Measurements from ENCODE around the gene ZNF775.

ZNF775 gene

GRCh38 chr7:150365194-150365593 is 13.9 kb upstream of the ZNF775 start:
- in situ Hi-C loops (cut with HindIII; ENCODE audit: low pct_unique_long_range_greater_than_20kb, low sequenced_read_pairs) = no loop called here
- no peak for DNase-seq (ENCODE audit: low read depth in 1 of 2, low spot score in 1 of 2)
- TF ChIP-seq JUND (IDR thresholded peaks at IDR 0.05; ENCODE audit: low read depth) = no peak

DNA sequence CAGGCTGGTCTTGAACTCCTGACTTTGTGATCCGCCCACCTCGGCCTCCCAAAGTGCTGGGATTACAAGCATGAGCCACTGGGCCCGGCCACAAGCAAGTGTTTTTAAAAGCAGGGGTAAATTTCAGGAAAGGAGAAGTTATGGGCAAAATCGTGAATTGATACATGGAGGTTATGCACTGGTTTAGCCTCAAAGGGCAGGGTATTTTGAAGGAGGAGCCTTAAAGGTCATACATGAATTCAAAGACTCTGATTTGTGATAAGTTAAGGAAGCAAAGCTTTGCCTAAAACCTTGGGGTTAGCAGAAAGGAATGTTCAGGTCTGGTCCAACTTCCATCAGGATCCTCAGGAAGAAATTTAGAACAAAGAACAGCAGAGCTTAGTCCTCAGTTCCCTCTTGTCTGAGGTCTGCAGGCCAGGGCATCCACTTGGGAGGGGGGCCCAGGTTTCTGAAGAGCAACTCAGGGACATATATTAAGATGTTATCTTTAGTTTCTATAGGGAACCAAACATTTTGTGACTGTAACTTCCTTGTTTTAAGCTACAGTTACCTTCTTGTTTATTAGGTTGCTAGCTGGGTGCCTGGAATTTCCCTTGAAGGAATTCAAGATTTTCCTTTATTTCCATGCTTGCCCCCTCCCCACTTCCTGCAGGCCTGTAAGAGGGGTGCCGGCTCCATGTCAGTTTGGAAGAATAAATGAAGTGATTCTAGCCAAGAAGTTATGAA is 13.3 kb upstream of the ZNF775 start:
- peak in 1 of 2 experiments; percentile 39 for DNase-seq (ENCODE audit: low read depth in 1 of 2, low spot score in 1 of 2)
- in situ Hi-C loops (cut with HindIII; ENCODE audit: low pct_unique_long_range_greater_than_20kb, low sequenced_read_pairs) = no loop called here
- TF ChIP-seq JUND (IDR thresholded peaks at IDR 0.05; ENCODE audit: low read depth) = no peak

GRCh38 chr7:150367677-150368095 is 11.4 kb upstream of the ZNF775 start:
- DNase-seq (ENCODE audit: low read depth in 1 of 2, low spot score in 1 of 2) = peak in 1 of 2 experiments; percentile 66
- no peak for TF ChIP-seq JUND (IDR thresholded peaks at IDR 0.05; ENCODE audit: low read depth)
- in situ Hi-C loops (cut with HindIII; ENCODE audit: low pct_unique_long_range_greater_than_20kb, low sequenced_read_pairs) = no loop called here

DNA sequence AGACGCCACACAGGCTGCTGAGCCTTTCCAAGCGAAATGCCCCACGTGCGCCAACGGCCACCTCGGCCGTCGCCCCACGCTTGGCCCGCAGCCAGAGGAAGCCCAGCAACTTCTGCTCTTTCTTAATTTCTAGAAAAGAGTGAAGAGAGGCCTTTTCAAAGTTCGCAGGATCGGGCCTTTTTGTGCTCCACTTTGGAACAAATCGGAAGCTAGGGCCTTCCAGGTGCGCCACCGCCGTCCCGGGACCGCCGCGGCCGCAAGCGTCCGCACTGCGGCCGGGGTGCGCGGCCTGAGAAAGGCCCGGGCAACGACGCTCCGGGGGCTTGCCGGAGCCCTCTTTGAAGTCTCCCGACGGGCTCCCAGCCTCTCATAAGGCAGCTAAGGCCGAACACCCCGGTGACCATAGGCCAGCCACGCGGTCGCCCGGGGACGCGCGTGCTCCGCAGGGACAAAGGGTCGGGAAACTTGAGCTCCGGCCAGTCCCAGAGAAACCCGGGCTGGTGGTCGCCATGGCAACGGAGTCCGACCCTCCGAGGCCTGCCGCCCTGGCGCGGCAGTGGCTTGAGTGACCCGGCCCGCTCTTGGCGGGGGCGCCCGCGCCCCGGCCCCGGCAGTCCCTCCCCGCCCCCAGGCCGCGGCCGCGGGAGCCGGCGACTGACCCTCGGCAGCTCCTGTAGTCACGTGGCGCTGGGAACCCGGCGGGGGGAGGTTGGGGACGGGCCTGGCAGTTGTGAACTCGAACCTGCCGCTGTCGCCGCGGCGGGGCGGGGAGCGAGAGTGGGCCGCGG is 10.8 kb upstream of the ZNF775 start, which contains the start of gene REPIN1:
TSS of gene REPIN1 (plus strand) at position 727 of the 788 bp plus-strand sequence. CDS start 890 bp downstream, outside the sequence.
- TF ChIP-seq JUND (IDR thresholded peaks at IDR 0.05; ENCODE audit: low read depth) = no peak
- in situ Hi-C loops (cut with HindIII; ENCODE audit: low pct_unique_long_range_greater_than_20kb, low sequenced_read_pairs) = no loop called here
- DNase-seq (ENCODE audit: low read depth in 1 of 2, low spot score in 1 of 2) = peak; percentile 55 to 90

- in situ Hi-C loops (cut with HindIII; ENCODE audit: low pct_unique_long_range_greater_than_20kb, low sequenced_read_pairs) = no loop called here
- peak; percentile 42 to 70 for DNase-seq (ENCODE audit: low read depth in 1 of 2, low spot score in 1 of 2)
- no peak for TF ChIP-seq JUND (IDR thresholded peaks at IDR 0.05; ENCODE audit: low read depth)
Measured at GRCh38 chr7:150368884-150369747, 10.0 kb upstream of the ZNF775 start.

DNA sequence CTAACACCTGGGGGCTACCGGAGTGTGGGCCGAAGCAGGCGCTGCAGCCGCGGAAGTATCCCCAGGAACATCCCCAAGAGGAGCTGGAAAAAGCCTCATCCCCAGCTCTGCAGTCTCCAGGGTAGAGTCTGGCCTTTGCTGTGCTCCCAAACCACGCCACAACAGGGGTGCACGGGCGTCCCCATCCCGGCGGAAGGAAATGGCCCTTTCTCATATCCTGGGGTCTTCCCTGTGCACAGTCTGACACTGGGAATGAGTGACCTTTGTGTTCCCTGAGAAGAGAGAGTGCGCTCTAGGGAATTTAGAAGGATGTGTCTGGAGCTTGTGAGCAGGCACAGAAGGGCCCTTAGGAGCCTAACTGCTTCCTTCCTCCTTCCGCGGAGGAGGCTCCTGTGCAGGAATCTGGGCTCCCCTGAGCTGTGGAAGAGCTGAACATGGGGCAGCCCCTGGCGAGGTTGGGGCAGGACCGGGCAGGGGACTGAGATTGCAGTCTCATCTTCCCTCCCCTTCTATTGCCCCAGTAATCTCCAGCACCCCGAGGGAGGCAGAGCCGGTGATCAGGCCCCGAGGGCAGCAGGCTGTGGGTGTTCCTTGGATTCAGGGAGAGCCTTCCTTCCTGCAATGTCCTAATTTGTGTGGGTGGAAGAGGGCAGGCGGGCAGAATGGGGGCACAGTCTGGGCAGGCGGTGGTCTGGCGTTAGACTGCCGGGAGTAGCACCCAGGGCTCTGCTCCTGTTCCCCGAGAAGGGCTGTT is 9.2 kb upstream of the ZNF775 start:
- TF ChIP-seq JUND (IDR thresholded peaks at IDR 0.05; ENCODE audit: low read depth) = no peak
- DNase-seq (ENCODE audit: low read depth in 1 of 2, low spot score in 1 of 2) = no peak
- in situ Hi-C loops (cut with HindIII; ENCODE audit: low pct_unique_long_range_greater_than_20kb, low sequenced_read_pairs) = no loop called here

- no peak for TF ChIP-seq JUND (IDR thresholded peaks at IDR 0.05; ENCODE audit: low read depth)
- DNase-seq (ENCODE audit: low read depth in 1 of 2, low spot score in 1 of 2) = no peak
- in situ Hi-C loops (cut with HindIII; ENCODE audit: low pct_unique_long_range_greater_than_20kb, low sequenced_read_pairs) = no loop called here
Measured at GRCh38 chr7:150370612-150371071, 8.5 kb upstream of the ZNF775 start.

DNA sequence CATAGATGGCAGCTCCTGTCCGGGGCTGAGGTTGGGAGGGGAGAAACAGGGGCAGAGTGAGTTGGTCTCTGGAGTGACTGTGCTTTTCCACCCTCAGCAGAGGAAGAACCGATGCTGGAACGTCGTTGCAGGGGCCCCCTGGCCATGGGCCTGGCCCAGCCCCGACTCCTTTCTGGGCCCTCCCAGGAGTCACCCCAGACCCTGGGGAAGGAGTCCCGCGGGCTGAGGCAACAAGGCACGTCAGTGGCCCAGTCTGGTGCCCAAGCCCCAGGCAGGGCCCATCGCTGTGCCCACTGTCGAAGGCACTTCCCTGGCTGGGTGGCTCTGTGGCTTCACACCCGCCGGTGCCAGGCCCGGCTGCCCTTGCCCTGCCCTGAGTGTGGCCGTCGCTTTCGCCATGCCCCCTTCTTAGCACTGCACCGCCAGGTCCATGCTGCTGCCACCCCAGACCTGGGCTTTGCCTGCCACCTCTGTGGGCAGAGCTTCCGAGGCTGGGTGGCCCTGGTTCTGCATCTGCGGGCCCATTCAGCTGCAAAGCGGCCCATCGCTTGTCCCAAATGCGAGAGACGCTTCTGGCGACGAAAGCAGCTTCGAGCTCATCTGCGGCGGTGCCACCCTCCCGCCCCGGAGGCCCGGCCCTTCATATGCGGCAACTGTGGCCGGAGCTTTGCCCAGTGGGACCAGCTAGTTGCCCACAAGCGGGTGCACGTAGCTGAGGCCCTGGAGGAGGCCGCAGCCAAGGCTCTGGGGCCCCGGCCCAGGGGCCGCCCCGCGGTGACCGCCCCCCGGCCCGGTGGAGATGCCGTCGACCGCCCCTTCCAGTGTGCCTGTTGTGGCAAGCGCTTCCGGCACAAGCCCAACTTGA is 7.8 kb upstream of the ZNF775 start:
- in situ Hi-C loops (cut with HindIII; ENCODE audit: low pct_unique_long_range_greater_than_20kb, low sequenced_read_pairs) = no loop called here
- no peak for DNase-seq (ENCODE audit: low read depth in 1 of 2, low spot score in 1 of 2)
- TF ChIP-seq JUND (IDR thresholded peaks at IDR 0.05; ENCODE audit: low read depth) = no peak

DNA sequence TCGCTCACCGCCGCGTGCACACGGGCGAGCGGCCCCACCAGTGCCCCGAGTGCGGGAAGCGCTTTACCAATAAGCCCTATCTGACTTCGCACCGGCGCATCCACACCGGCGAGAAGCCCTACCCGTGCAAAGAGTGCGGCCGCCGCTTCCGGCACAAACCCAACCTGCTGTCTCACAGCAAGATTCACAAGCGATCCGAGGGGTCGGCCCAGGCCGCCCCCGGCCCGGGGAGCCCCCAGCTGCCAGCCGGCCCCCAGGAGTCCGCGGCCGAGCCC is 7.2 kb upstream of the ZNF775 start:
- no peak for TF ChIP-seq JUND (IDR thresholded peaks at IDR 0.05; ENCODE audit: low read depth)
- DNase-seq (ENCODE audit: low read depth in 1 of 2, low spot score in 1 of 2) = no peak
- in situ Hi-C loops (cut with HindIII; ENCODE audit: low pct_unique_long_range_greater_than_20kb, low sequenced_read_pairs) = no loop called here

- no peak for TF ChIP-seq JUND (IDR thresholded peaks at IDR 0.05; ENCODE audit: low read depth)
Measured at GRCh38 chr7:150372271-150373048, 6.7 kb upstream of the ZNF775 start.

More at GRCh38 chr7:150372271-150373048, 6.7 kb upstream of the ZNF775 start:
- in situ Hi-C loops (cut with HindIII; ENCODE audit: low pct_unique_long_range_greater_than_20kb, low sequenced_read_pairs) = no loop called here
- no peak for DNase-seq (ENCODE audit: low read depth in 1 of 2, low spot score in 1 of 2)

All from T47D (cell line).